Hepatocyte (in vitro differentiated cells): ENCODE measurements around the gene MPND.

Experiments
- EZH2 ChIP-seq: fragments of 200-600 bp; sonication (generic); IDR thresholded peaks from 2 replicates; pipeline ENCODE4 v1.6.1; 2016; ENCODE audit warnings: antibody characterized with exemption, mild to moderate bottlenecking, borderline replicate concordance
- EZH2phosphoT487 ChIP-seq: fragments of 200-600 bp; sonication (generic); IDR thresholded peaks from one replicate; pipeline ENCODE4 v1.6.1; 2018; ENCODE audit warnings: antibody characterized with exemption, mild to moderate bottlenecking, low read depth, moderate library complexity; ENCODE audit not compliant: unreplicated experiment, severe bottlenecking
- TF ChIP-seq, protein P1 (sequence below): fragments of 200-600 bp; sonication (generic); IDR thresholded peaks from 2 replicates; pipeline ENCODE4 v1.5.1; 2016; ENCODE audit warnings: antibody characterized with exemption, mild to moderate bottlenecking; ENCODE audit not compliant: poor library complexity

DNA sequence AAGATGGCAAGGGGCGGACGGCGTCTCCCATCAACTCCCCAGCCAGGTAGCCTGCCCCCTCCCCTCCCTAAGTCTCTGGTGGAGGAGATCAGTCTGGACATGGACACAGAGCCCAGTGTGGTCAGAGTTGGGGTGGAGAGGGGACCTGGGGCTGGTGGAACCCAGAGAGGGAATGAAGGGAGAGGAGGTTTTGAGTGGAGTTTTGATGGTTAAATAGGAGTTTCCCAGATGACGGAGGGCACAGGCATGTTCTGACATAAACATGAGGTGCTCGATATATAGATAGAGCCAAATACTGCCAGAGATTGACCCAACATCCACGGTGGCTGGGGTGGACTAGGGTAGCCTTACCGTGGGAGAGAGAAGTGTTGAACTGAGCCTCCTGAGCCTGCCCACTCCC is 24.9 kb upstream of the MPND start:
- TF ChIP-seq, protein P1, sequence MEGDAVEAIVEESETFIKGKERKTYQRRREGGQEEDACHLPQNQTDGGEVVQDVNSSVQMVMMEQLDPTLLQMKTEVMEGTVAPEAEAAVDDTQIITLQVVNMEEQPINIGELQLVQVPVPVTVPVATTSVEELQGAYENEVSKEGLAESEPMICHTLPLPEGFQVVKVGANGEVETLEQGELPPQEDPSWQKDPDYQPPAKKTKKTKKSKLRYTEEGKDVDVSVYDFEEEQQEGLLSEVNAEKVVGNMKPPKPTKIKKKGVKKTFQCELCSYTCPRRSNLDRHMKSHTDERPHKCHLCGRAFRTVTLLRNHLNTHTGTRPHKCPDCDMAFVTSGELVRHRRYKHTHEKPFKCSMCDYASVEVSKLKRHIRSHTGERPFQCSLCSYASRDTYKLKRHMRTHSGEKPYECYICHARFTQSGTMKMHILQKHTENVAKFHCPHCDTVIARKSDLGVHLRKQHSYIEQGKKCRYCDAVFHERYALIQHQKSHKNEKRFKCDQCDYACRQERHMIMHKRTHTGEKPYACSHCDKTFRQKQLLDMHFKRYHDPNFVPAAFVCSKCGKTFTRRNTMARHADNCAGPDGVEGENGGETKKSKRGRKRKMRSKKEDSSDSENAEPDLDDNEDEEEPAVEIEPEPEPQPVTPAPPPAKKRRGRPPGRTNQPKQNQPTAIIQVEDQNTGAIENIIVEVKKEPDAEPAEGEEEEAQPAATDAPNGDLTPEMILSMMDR: no peak
- TF ChIP-seq EZH2phosphoT487: no peak
- TF ChIP-seq EZH2: no peak
